ENCODE results near the gene HEPACAM.

GRCh38 chr11:124946735-124947141 lies 10.9 kb upstream of the HEPACAM start:
- TF ChIP-seq POLR2A (IDR thresholded peaks at IDR 0.05) (no peak), CTCF (IDR thresholded peaks at IDR 0.05) (no peak), POLR2AphosphoS5 (IDR thresholded peaks at IDR 0.05) (no peak)

Measured in upper lobe of left lung (tissue), 4 donors.